ENCODE measurements around the gene RBM26.

Gene RBM26

GRCh38 chr13:79423801-79424642, 18.0 kb upstream of the RBM26 start:
- DNase-seq, result no peak

GRCh38 chr13:79423340-79423739, 17.3 kb upstream of the RBM26 start:
- DNase-seq, result no peak

GRCh38 chr13:79419365-79419764, 13.3 kb upstream of the RBM26 start:
- no peak for DNase-seq

- no peak for DNase-seq
Observed at GRCh38 chr13:79417741-79418140, 11.7 kb upstream of the RBM26 start.

GRCh38 chr13:79413521-79413920, 7.5 kb upstream of the RBM26 start:
- no peak for DNase-seq

GRCh38 chr13:79409828-79410227, 3.8 kb upstream of the RBM26 start:
- no peak for DNase-seq

GRCh38 chr13:79407349-79407979, 1.4 kb upstream of the RBM26 start:
- no peak for DNase-seq

- DNase-seq, result no peak
Observed at GRCh38 chr13:79406597-79406908, 498 bp upstream of the RBM26 start.

GRCh38 chr13:79405501-79405830, 589 bp downstream of the RBM26 start:
- no peak for DNase-seq

GRCh38 chr13:79404985-79405384, 1.1 kb downstream of the RBM26 start:
- DNase-seq, result no peak

- no peak for DNase-seq
Observed at GRCh38 chr13:79404361-79404760, 1.7 kb downstream of the RBM26 start.

- DNase-seq, result no peak
Observed at GRCh38 chr13:79403113-79403512, 2.9 kb downstream of the RBM26 start.

GRCh38 chr13:79402679-79403078, 3.4 kb downstream of the RBM26 start:
- DNase-seq, result no peak

- no peak for DNase-seq
Observed at GRCh38 chr13:79402074-79402635, 3.9 kb downstream of the RBM26 start.

- DNase-seq, result no peak
Observed at GRCh38 chr13:79401259-79402070, 4.6 kb downstream of the RBM26 start.

GRCh38 chr13:79398915-79399314, 7.1 kb downstream of the RBM26 start:
- DNase-seq, result no peak

GRCh38 chr13:79398127-79398526, 7.9 kb downstream of the RBM26 start:
- DNase-seq, result no peak

GRCh38 chr13:79395881-79396280, 10.2 kb downstream of the RBM26 start:
- DNase-seq, result no peak

GRCh38 chr13:79393564-79394249, 12.3 kb downstream of the RBM26 start:
- DNase-seq, result peak; percentile 32

- no peak for DNase-seq
Observed at GRCh38 chr13:79392882-79393563, 13.0 kb downstream of the RBM26 start.

- no peak for DNase-seq
Observed at GRCh38 chr13:79389026-79389425, 17.0 kb downstream of the RBM26 start.

GRCh38 chr13:79387853-79388252, 18.2 kb downstream of the RBM26 start:
- DNase-seq, result no peak

Data from activated CD4-positive, CD25-positive, alpha-beta regulatory T cell treated with anti-CD3 and anti-CD28 coated beads, Interleukin-2, amount 50 U/mL, for 72 hours (primary cell).